ENCODE measurements around the gene USP31. TPM values are rescaled to one million over a fixed set of nuclear protein-coding genes. Genes with fewer than 3 reads are reported as not detected.

USP31 gene
- total RNA-seq, 6 experiments from 2014 or later = 5.0 to 6.2 (median 5.8) TPM

GRCh38 chr16:23188911-23189310, 39.7 kb upstream of the USP31 start:
- H3K36me3 Mint-ChIP-seq (ENCODE audit: low read depth) = no peaks in the 10 kb centered on the region
- no peak for DNase-seq
- TF ChIP-seq CTCF (IDR thresholded peaks at IDR 0.05) = no peak
- H3K27ac Mint-ChIP-seq = no peak overlapping the region
- H3K4me1 Mint-ChIP-seq (ENCODE audit: low read depth) = no peaks in the 10 kb centered on the region
- no peak overlapping the region for H3K4me3 Mint-ChIP-seq
- H3K9me3 Mint-ChIP-seq = no peaks in the 10 kb centered on the region
- H3K27me3 Mint-ChIP-seq (ENCODE audit: insufficient read depth) = peaks cover 50% of the 10 kb centered on the region

GRCh38 chr16:23187341-23187740, 38.1 kb upstream of the USP31 start:
- no peaks in the 10 kb centered on the region for H3K9me3 Mint-ChIP-seq

GRCh38 chr16:23186171-23186570, 36.9 kb upstream of the USP31 start:
- Mint-ChIP-seq H3K9me3 (no peaks in the 10 kb centered on the region), H3K27me3 (ENCODE audit: insufficient read depth) (peaks cover 51% of the 10 kb centered on the region), H3K36me3 (ENCODE audit: low read depth) (no peaks in the 10 kb centered on the region), H3K4me1 (ENCODE audit: low read depth) (no peaks in the 10 kb centered on the region), H3K4me3 (no peak overlapping the region), H3K27ac (no peak overlapping the region)
- no peak for TF ChIP-seq CTCF (IDR thresholded peaks at IDR 0.05)
- no peak for DNase-seq

More at GRCh38 chr16:23187341-23187740, 38.1 kb upstream of the USP31 start:
- no peaks in the 10 kb centered on the region for H3K36me3 Mint-ChIP-seq (ENCODE audit: low read depth)
- H3K4me3 Mint-ChIP-seq = no peak overlapping the region
- TF ChIP-seq CTCF (IDR thresholded peaks at IDR 0.05) = no peak
- H3K27me3 Mint-ChIP-seq (ENCODE audit: insufficient read depth) = peaks cover 52% of the 10 kb centered on the region
- no peak for DNase-seq
- H3K27ac Mint-ChIP-seq = no peak overlapping the region
- no peaks in the 10 kb centered on the region for H3K4me1 Mint-ChIP-seq (ENCODE audit: low read depth)

- H3K27me3 Mint-ChIP-seq (ENCODE audit: insufficient read depth) = peaks cover 49% of the 10 kb centered on the region
- DNase-seq = no peak
- H3K4me3 Mint-ChIP-seq = no peak overlapping the region
- no peak for TF ChIP-seq CTCF (IDR thresholded peaks at IDR 0.05)
- H3K4me1 Mint-ChIP-seq (ENCODE audit: low read depth) = no peaks in the 10 kb centered on the region
- no peaks in the 10 kb centered on the region for H3K9me3 Mint-ChIP-seq
- H3K27ac Mint-ChIP-seq = no peak overlapping the region
- H3K36me3 Mint-ChIP-seq (ENCODE audit: low read depth) = no peaks in the 10 kb centered on the region
These were observed 36.4 kb upstream of the USP31 start for GRCh38 chr16:23185656-23186055.

- H3K9me3 Mint-ChIP-seq = no peaks in the 10 kb centered on the region
- H3K27ac Mint-ChIP-seq = no peak overlapping the region
These were observed 34.3 kb upstream of the USP31 start for GRCh38 chr16:23183543-23183862.

More at GRCh38 chr16:23183543-23183862, 34.3 kb upstream of the USP31 start:
- H3K4me1 Mint-ChIP-seq (ENCODE audit: low read depth) = no peaks in the 10 kb centered on the region
- DNase-seq = no peak
- peaks cover 55% of the 10 kb centered on the region for H3K27me3 Mint-ChIP-seq (ENCODE audit: insufficient read depth)
- H3K4me3 Mint-ChIP-seq = no peak overlapping the region
- no peak for TF ChIP-seq CTCF (IDR thresholded peaks at IDR 0.05)
- H3K36me3 Mint-ChIP-seq (ENCODE audit: low read depth) = no peaks in the 10 kb centered on the region

Data from HFFc6 (cell line).